SU-DHL-6 (cell line): ENCODE results near the gene BAD.

Experiments used
- H2AFZ ChIP-seq: fragments of 200-600 bp; sonication (generic); 2 replicates; pipeline ENCODE4 v1.6.1; 2014; ENCODE audit warnings: low read depth, mild to moderate bottlenecking, moderate library complexity, mixed read lengths, antibody characterized with exemption, low read length; ENCODE audit not compliant: severe bottlenecking
- H3F3A ChIP-seq: fragments of 200-600 bp; shearing (Covaris generic); 2 replicates; pipeline ENCODE4 v1.6.0; 2016; ENCODE audit warnings: antibody characterized with exemption, mild to moderate bottlenecking; ENCODE audit not compliant: insufficient read depth
- H3K27ac ChIP-seq: fragments of 200-600 bp; sonication (generic); 2 replicates; pipeline ENCODE4 v1.5.1; 2016; ENCODE audit warnings: low read depth, mild to moderate bottlenecking, low read length, moderate library complexity, mixed read lengths
- H3K27me3 ChIP-seq: fragments of 200-600 bp; sonication (generic), shearing (Covaris generic); 2 replicates; pipeline ENCODE4 v1.6.0; 2014; ENCODE audit warnings: mild to moderate bottlenecking, low read length
- H3K36me3 ChIP-seq: fragments of 200-600 bp; sonication (generic); 2 replicates; pipeline ENCODE4 v1.6.1; 2014; ENCODE audit warnings: mild to moderate bottlenecking, low read length, mixed read lengths
- H3K4me2 ChIP-seq: fragments of 300-600, 200-600 bp; shearing (Covaris generic), sonication (generic); 2 replicates; pipeline ENCODE4 v1.6.0; 2014; ENCODE audit warnings: low read length, low read depth, mild to moderate bottlenecking; ENCODE audit not compliant: poor library complexity, severe bottlenecking
- H3K4me3 ChIP-seq: fragments of 200-600 bp; sonication (generic); 2 replicates; pipeline ENCODE4 v1.5.1; 2014; ENCODE audit warnings: antibody characterized with exemption, low read length, mild to moderate bottlenecking, mixed read lengths; ENCODE audit not compliant: insufficient read depth, poor library complexity, severe bottlenecking
- H3K79me2 ChIP-seq: fragments of 200-600 bp; sonication (generic); 2 replicates; pipeline ENCODE4 v1.6.1; 2014; ENCODE audit warnings: mild to moderate bottlenecking, low read length, moderate library complexity; ENCODE audit not compliant: insufficient read depth
- H3K9ac ChIP-seq: fragments of 200-600 bp; sonication (generic); 2 replicates; pipeline ENCODE4 v1.7.0; 2014; ENCODE audit warnings: mild to moderate bottlenecking, low read length
- H3K9me2 ChIP-seq: fragments of 200-600 bp; sonication (generic); replicated peaks from 2 replicates; pipeline ENCODE4 v1.6.1; 2014; ENCODE audit warnings: low read length; ENCODE audit not compliant: insufficient read depth
- H3K9me3 ChIP-seq: fragments of 200-600 bp; sonication (generic); 2 replicates; pipeline ENCODE4 v1.6.1; 2014; ENCODE audit warnings: low read length, mixed read lengths; ENCODE audit not compliant: insufficient read depth
- H4K20me1 ChIP-seq: fragments of 200-600 bp; sonication (generic); 2 replicates; pipeline ENCODE4 v1.6.1; 2014; ENCODE audit warnings: low read depth, mild to moderate bottlenecking, antibody characterized with exemption, low read length, moderate library complexity, mixed read lengths
- EZH2phosphoT487 ChIP-seq: fragments of 200-600 bp; sonication (generic), shearing (Covaris generic); conservative IDR thresholded peaks from 2 replicates; pipeline ENCODE4 v1.6.1; 2018; ENCODE audit warnings: mild to moderate bottlenecking, antibody characterized with exemption, low read length, moderate library complexity, mixed read lengths
- TF ChIP-seq, protein P1 (sequence below): fragments of 200-600 bp; sonication (generic); IDR thresholded peaks from one replicate; pipeline ENCODE4 v1.5.1; 2017; ENCODE audit warnings: antibody characterized with exemption, mild to moderate bottlenecking, low read length, moderate library complexity; ENCODE audit not compliant: insufficient read depth, poor library complexity, severe bottlenecking

The BAD gene

GRCh38 chr11:64244107-64244506 is 40.4 kb downstream of the BAD start:
- H3K79me2 ChIP-seq, result peaks cover 22% of the 10 kb centered on the region
- H3K27ac ChIP-seq, result no peak overlapping the region
- no peaks in the 10 kb centered on the region for H4K20me1 ChIP-seq
- H3K9ac ChIP-seq, result no peak overlapping the region
- no peaks in the 10 kb centered on the region for H3K27me3 ChIP-seq
- H3K36me3 ChIP-seq, result no peaks in the 10 kb centered on the region
- TF ChIP-seq, protein P1, sequence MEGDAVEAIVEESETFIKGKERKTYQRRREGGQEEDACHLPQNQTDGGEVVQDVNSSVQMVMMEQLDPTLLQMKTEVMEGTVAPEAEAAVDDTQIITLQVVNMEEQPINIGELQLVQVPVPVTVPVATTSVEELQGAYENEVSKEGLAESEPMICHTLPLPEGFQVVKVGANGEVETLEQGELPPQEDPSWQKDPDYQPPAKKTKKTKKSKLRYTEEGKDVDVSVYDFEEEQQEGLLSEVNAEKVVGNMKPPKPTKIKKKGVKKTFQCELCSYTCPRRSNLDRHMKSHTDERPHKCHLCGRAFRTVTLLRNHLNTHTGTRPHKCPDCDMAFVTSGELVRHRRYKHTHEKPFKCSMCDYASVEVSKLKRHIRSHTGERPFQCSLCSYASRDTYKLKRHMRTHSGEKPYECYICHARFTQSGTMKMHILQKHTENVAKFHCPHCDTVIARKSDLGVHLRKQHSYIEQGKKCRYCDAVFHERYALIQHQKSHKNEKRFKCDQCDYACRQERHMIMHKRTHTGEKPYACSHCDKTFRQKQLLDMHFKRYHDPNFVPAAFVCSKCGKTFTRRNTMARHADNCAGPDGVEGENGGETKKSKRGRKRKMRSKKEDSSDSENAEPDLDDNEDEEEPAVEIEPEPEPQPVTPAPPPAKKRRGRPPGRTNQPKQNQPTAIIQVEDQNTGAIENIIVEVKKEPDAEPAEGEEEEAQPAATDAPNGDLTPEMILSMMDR, result no peak
- no peak for TF ChIP-seq EZH2phosphoT487
- H3K9me2 ChIP-seq, result no peaks in the 10 kb centered on the region
- no peak overlapping the region for H3K4me2 ChIP-seq
- no peaks in the 10 kb centered on the region for H3K9me3 ChIP-seq
- H3F3A ChIP-seq, result peaks cover 54% of the 10 kb centered on the region
- no peak overlapping the region for H3K4me3 ChIP-seq
- no peak overlapping the region for H2AFZ ChIP-seq

DNA sequence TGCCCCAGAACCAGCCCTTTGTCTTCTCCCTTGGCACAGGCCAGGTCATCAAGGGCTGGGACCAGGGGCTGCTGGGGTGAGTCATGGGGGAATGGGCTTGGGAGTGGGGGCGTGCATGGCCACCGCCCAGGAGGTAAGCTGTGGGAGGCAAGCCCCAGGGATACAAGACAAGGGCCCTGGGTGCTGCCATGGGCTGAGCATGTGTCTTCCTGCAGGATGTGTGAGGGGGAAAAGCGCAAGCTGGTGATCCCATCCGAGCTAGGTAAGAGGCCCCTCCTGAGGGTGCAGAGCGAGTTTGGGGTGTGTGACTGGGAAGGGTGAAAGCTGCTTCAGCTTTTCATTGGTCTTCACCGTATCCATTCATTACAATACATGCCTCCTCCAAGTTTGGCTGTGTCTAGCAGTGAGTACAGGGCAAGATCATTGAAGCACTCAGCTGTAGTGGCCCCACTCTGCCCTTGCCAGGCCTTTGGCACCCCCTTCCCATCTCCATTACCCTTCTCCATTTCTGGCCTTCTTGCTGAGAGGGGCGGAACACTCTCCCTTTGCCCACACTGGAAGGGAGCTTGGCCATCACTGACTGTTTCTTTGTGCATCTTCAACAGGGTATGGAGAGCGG is 41.1 kb downstream of the BAD start:
- Histone ChIP-seq H3F3A (peaks cover 61% of the 10 kb centered on the region), H3K9me2 (no peaks in the 10 kb centered on the region), H3K27me3 (no peaks in the 10 kb centered on the region), H3K9me3 (no peaks in the 10 kb centered on the region), H2AFZ (no peak overlapping the region), H3K9ac (no peak overlapping the region), H3K79me2 (peaks cover 22% of the 10 kb centered on the region), H4K20me1 (no peaks in the 10 kb centered on the region), H3K4me3 (no peak overlapping the region), H3K4me2 (no peak overlapping the region), H3K36me3 (no peaks in the 10 kb centered on the region), H3K27ac (peak overlapping the region; percentile 18; the same call in 1 of the 2 replicates)
- TF ChIP-seq EZH2phosphoT487, result no peak
- TF ChIP-seq, protein P1, result no peak

GRCh38 chr11:64241491-64242374 is 42.7 kb downstream of the BAD start:
- H3K9me3 ChIP-seq, result no peaks in the 10 kb centered on the region
- H3K27me3 ChIP-seq, result no peaks in the 10 kb centered on the region
- no peak overlapping the region for H2AFZ ChIP-seq
- H3K36me3 ChIP-seq, result no peaks in the 10 kb centered on the region
- peak overlapping the region; percentile 71 for H3K27ac ChIP-seq
- no peaks in the 10 kb centered on the region for H4K20me1 ChIP-seq
- TF ChIP-seq, protein P1, result no peak
- TF ChIP-seq EZH2phosphoT487, result no peak
- H3K9me2 ChIP-seq, result no peaks in the 10 kb centered on the region
- peak overlapping the region; percentile 72 for H3K9ac ChIP-seq
- H3K4me3 ChIP-seq, result peak overlapping the region; percentile 78
- peaks cover 54% of the 10 kb centered on the region for H3F3A ChIP-seq
- H3K4me2 ChIP-seq, result peak overlapping the region; percentile 93
- peaks cover 22% of the 10 kb centered on the region for H3K79me2 ChIP-seq
